ENCODE data around the gene SSBP3. TPM values are rescaled to one million over a fixed set of nuclear protein-coding genes. Genes with fewer than 3 reads are reported as not detected.

Gene SSBP3
- total RNA-seq, 1 experiment from 2014 or later: 15.0 TPM

DNA sequence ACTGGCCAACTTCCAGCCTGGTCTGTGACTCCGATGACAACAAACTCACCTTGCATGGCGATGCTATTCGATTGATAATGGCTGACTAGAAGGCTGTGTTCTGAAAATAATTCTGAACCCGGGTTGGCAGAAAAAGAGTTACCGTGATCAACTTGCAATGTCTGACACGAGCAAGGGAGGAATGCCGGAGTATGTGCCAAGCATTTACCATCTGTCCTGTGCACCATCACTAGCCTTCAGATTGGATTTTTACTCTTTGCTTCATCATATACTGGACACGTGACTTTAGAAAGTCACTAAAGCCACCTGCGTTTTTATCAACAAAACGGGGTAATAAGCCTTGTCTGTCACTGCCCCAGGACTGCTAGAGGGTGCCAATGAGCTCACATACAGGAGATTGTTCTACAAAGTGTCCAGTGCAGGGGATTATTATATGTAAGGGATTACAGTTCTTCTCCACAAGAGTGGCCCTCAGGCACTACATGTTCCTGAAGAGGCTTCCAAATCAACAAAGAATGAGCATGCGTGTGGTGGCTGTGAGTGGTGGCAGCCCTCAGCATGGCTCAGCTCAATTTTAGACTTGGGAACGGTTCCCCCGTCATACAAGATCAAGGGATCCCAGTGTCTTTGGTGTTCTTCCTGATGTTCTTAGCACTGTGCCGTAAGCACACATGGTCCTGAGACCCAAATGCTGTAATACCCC lies 35.8 kb downstream of the SSBP3 start:
- H2AFZ ChIP-seq (ENCODE audit: low read length): no peak overlapping the region
- no peaks in the 10 kb centered on the region for H3K36me3 ChIP-seq (ENCODE audit: low read depth, low read length)
- DNase-seq (no peak), ATAC-seq (no peak)
- H3K9ac ChIP-seq (ENCODE audit: low read length): no peak overlapping the region
- CTCF ChIA-PET: no interaction called here
- no peaks in the 10 kb centered on the region for H3K79me2 ChIP-seq (ENCODE audit: low read length)
- peaks cover 16% of the 10 kb centered on the region for H3K4me1 ChIP-seq (ENCODE audit: insufficient read depth, low read length)
- H3K9me2 ChIP-seq (replicated peaks; ENCODE audit: low read length): no peaks in the 10 kb centered on the region
- no peak overlapping the region for H3K4me2 ChIP-seq (ENCODE audit: low read length)
- H3K9me3 ChIP-seq (ENCODE audit: low read length): no peaks in the 10 kb centered on the region
- TF ChIP-seq EZH2phosphoT487 (IDR thresholded peaks at IDR 0.05; ENCODE audit: borderline replicate concordance, low read length): no peak
- TF ChIP-seq EZH2 (IDR thresholded peaks at IDR 0.05; ENCODE audit: low read length, unreplicated experiment): no peak
- TF ChIP-seq, protein P1, sequence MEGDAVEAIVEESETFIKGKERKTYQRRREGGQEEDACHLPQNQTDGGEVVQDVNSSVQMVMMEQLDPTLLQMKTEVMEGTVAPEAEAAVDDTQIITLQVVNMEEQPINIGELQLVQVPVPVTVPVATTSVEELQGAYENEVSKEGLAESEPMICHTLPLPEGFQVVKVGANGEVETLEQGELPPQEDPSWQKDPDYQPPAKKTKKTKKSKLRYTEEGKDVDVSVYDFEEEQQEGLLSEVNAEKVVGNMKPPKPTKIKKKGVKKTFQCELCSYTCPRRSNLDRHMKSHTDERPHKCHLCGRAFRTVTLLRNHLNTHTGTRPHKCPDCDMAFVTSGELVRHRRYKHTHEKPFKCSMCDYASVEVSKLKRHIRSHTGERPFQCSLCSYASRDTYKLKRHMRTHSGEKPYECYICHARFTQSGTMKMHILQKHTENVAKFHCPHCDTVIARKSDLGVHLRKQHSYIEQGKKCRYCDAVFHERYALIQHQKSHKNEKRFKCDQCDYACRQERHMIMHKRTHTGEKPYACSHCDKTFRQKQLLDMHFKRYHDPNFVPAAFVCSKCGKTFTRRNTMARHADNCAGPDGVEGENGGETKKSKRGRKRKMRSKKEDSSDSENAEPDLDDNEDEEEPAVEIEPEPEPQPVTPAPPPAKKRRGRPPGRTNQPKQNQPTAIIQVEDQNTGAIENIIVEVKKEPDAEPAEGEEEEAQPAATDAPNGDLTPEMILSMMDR (conservative IDR thresholded peaks at IDR 0.05; ENCODE audit: low read depth, low read length): no peak
- H3F3A ChIP-seq (ENCODE audit: low read length, unreplicated experiment): no peaks in the 10 kb centered on the region
- no peak overlapping the region for H3K27ac ChIP-seq (ENCODE audit: low read length)
- no peaks in the 10 kb centered on the region for H3K27me3 ChIP-seq (ENCODE audit: low read length)
- intact Hi-C loops (cut with micrococcal nuclease): no loop called here
- POLR2A ChIA-PET (ENCODE audit: unreplicated experiment): no interaction called here
- no peaks in the 10 kb centered on the region for H4K20me1 ChIP-seq (ENCODE audit: low read length)
- H3K4me3 ChIP-seq (ENCODE audit: low read length): no peak overlapping the region
- BruUV-seq (replicated peaks): no TSS peak

DNA sequence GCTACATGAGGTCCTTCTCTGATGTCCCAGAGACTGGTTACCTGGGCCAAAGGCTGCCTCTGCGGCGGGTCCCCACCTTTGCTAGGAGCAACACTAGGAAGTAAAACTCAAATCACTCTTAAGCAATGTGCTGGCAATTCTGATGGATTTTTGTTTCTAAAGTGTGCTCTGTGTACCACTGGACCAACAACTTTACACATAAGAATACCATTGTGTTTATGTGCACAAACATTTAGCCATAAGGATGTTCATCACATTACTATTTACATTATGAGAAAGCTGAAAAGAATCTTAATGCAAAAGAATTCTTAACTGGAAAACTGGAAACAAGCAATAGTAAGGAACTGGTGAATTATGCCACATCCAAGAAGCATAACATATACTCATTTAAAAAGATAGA lies 38.6 kb downstream of the SSBP3 start:
- Histone ChIP-seq H3K79me2 (ENCODE audit: low read length) (no peaks in the 10 kb centered on the region), H3K4me2 (ENCODE audit: low read length) (peak overlapping the region; percentile 9; the same call in 1 of the 2 replicates), H3K27ac (ENCODE audit: low read length) (no peak overlapping the region), H4K20me1 (ENCODE audit: low read length) (no peaks in the 10 kb centered on the region), H3K4me1 (ENCODE audit: insufficient read depth, low read length) (peaks cover 16% of the 10 kb centered on the region), H3K27me3 (ENCODE audit: low read length) (no peaks in the 10 kb centered on the region), H3K36me3 (ENCODE audit: low read depth, low read length) (no peaks in the 10 kb centered on the region), H3F3A (ENCODE audit: low read length, unreplicated experiment) (no peaks in the 10 kb centered on the region), H3K9ac (ENCODE audit: low read length) (no peak overlapping the region), H3K9me2 (replicated peaks; ENCODE audit: low read length) (no peaks in the 10 kb centered on the region), H2AFZ (ENCODE audit: low read length) (no peak overlapping the region), H3K9me3 (ENCODE audit: low read length) (no peaks in the 10 kb centered on the region), H3K4me3 (ENCODE audit: low read length) (no peak overlapping the region)
- TF ChIP-seq EZH2phosphoT487 (IDR thresholded peaks at IDR 0.05; ENCODE audit: borderline replicate concordance, low read length) (no peak), EZH2 (IDR thresholded peaks at IDR 0.05; ENCODE audit: low read length, unreplicated experiment) (no peak)
- TF ChIP-seq, protein P1 (conservative IDR thresholded peaks at IDR 0.05; ENCODE audit: low read depth, low read length): no peak
- ChIA-PET CTCF (no interaction called here), POLR2A (ENCODE audit: unreplicated experiment) (no interaction called here)
- intact Hi-C loops (cut with micrococcal nuclease): loop anchor here (1.0 kb wide), 1 partner anchor 40 kb away; no protein-coding TSS in a partner anchor
- no TSS peak for BruUV-seq (replicated peaks)
- ATAC-seq (peak; percentile 84), DNase-seq (peak; percentile 56)

DNA sequence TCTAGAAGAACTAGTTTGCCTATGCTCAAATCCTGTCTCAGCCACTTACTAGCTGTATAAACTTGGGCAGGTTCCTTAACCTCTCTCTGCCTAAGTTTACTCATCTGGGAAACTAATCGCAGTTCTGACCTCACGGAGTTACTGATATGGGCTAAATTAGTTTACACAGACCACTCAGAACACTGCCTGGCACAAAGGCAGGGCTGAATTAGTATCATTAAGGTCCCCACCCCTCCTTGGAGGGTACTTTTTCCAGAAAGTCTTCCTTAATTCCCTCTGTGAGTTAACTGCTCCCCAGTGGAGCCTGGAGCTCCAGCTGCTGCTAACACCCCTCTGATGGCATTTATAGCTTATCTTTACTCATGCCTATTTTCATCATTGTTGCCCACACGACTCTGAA lies 40.3 kb downstream of the SSBP3 start:
- ChIA-PET POLR2A (ENCODE audit: unreplicated experiment) (no interaction called here), CTCF (no interaction called here)
- Histone ChIP-seq H3K4me1 (ENCODE audit: insufficient read depth, low read length) (peaks cover 16% of the 10 kb centered on the region), H2AFZ (ENCODE audit: low read length) (no peak overlapping the region), H4K20me1 (ENCODE audit: low read length) (no peaks in the 10 kb centered on the region), H3K9me3 (ENCODE audit: low read length) (no peaks in the 10 kb centered on the region), H3K9ac (ENCODE audit: low read length) (no peak overlapping the region), H3K36me3 (ENCODE audit: low read depth, low read length) (no peaks in the 10 kb centered on the region), H3K79me2 (ENCODE audit: low read length) (no peaks in the 10 kb centered on the region), H3K4me3 (ENCODE audit: low read length) (no peak overlapping the region), H3K9me2 (replicated peaks; ENCODE audit: low read length) (no peaks in the 10 kb centered on the region), H3F3A (ENCODE audit: low read length, unreplicated experiment) (no peaks in the 10 kb centered on the region), H3K27ac (ENCODE audit: low read length) (no peak overlapping the region), H3K4me2 (ENCODE audit: low read length) (no peak overlapping the region), H3K27me3 (ENCODE audit: low read length) (no peaks in the 10 kb centered on the region)
- ATAC-seq (no peak), DNase-seq (no peak)
- BruUV-seq (replicated peaks): no TSS peak
- intact Hi-C loops (cut with micrococcal nuclease): no loop called here
- TF ChIP-seq, protein P1 (conservative IDR thresholded peaks at IDR 0.05; ENCODE audit: low read depth, low read length): no peak
- TF ChIP-seq EZH2 (IDR thresholded peaks at IDR 0.05; ENCODE audit: low read length, unreplicated experiment) (no peak), EZH2phosphoT487 (IDR thresholded peaks at IDR 0.05; ENCODE audit: borderline replicate concordance, low read length) (no peak)
